Neural progenitor cell (in vitro differentiated cells): ENCODE results near the gene KRT39.

Experiments
- CTCF ChIP-seq: fragments of 200-600 bp; sonication (generic); IDR thresholded peaks from 2 replicates; pipeline ENCODE4 v1.5.1; 2017; ENCODE audit warnings: antibody characterized with exemption, mild to moderate bottlenecking
- EZH2 ChIP-seq: fragments of 200-600 bp; sonication (generic); IDR thresholded peaks from 2 replicates; pipeline ENCODE4 v1.6.1; 2017; ENCODE audit warnings: antibody characterized with exemption, mild to moderate bottlenecking, moderate library complexity
- EZH2phosphoT487 ChIP-seq: fragments of 200-600 bp; sonication (generic); IDR thresholded peaks from 2 replicates; pipeline ENCODE4 v1.6.1; 2017; ENCODE audit warnings: antibody characterized with exemption

GRCh38 chr17:40935624-40936023 is 31.1 kb downstream of the KRT39 start:
- TF ChIP-seq CTCF = no peak
- no peak for TF ChIP-seq EZH2phosphoT487
- TF ChIP-seq EZH2 = no peak
